Peyer's patch (tissue), 4 donors: ENCODE data around the gene UVRAG. TPM values are rescaled to one million over a fixed set of nuclear protein-coding genes. Genes with fewer than 3 reads are reported as not detected.

Source experiments
- DNase-seq, 3 donors: peaks; one replicate each; pipeline ENCODE4 v3.0.0-alpha.2; 2017 to 2019
- H3K27ac ChIP-seq, 4 donors: fragments of 200-600 bp; sonication (generic); one replicate each; pipeline ENCODE4 v1.5.1; 2016 to 2019
- H3K27me3 ChIP-seq, 2 donors: fragments of 200-600 bp; sonication (generic); one replicate each; pipeline ENCODE4 v1.5.1; 2019
- H3K36me3 ChIP-seq, 3 donors: fragments of 200-600 bp; sonication (generic); one replicate each; pipeline ENCODE4 v1.5.1; 2016 to 2019
- H3K4me1 ChIP-seq, 4 donors: fragments of 200-600 bp; sonication (generic); one replicate each; pipeline ENCODE4 v1.5.1; 2016 to 2019
- H3K4me3 ChIP-seq, 4 donors: fragments of 200-600 bp; sonication (generic); 1 replicate in 3 of 4; 2 replicates in 1 of 4; pipeline ENCODE4 v1.5.1; 2016 to 2019; ENCODE audit warnings: mild to moderate bottlenecking in 1 of 4
- H3K9me3 ChIP-seq, 4 donors: fragments of 200-600 bp; sonication (generic); one replicate each; pipeline ENCODE4 v1.5.1; 2016 to 2019; ENCODE audit warnings: mild to moderate bottlenecking in 1 of 4
- CTCF ChIP-seq, 6 experiments: fragments of 450-650 bp in 4 of 6; fragments of 200-600 bp in 2 of 6; sonication (generic) in 1 of 6; IDR thresholded peaks; one replicate each; pipeline ENCODE4 v1.5.1; 2017 to 2019; ENCODE audit warnings: antibody characterized with exemption in 6 of 6, mild to moderate bottlenecking in 3 of 6, moderate library complexity in 1 of 6
- POLR2A ChIP-seq, 2 donors: fragments of 450-650 bp; IDR thresholded peaks; one replicate each; pipeline ENCODE4 v1.5.1; 2017; ENCODE audit warnings: antibody characterized with exemption in 2 of 2, mild to moderate bottlenecking in 2 of 2, moderate library complexity in 2 of 2
- total RNA-seq, 4 donors: library from RNA; depleted of rRNA; stranded (reverse); fragments of >200 nt; gene quantifications; one replicate each; pipeline ENCODE4 v1.1.0, GENCODE V29; 2016

UVRAG gene
- total RNA-seq, 4 donors from 2014 or later: 13.8 to 64.4 (median 22.1) TPM

GRCh38 chr11:76159303-76159937 lies 344.4 kb downstream of the UVRAG start:
- Histone ChIP-seq H3K36me3 (no peaks in the 10 kb centered on the region), H3K27me3 (no peaks in the 10 kb centered on the region), H3K9me3 (no peaks in the 10 kb centered on the region), H3K4me3 (no peak overlapping the region), H3K27ac (no peak overlapping the region), H3K4me1 (peaks cover 0 to 5% (median 0%) of the 10 kb centered on the region in 4 donors)
- DNase-seq: no peak
- TF ChIP-seq POLR2A (IDR thresholded peaks at IDR 0.05): no peak
- no peak for TF ChIP-seq CTCF (IDR thresholded peaks at IDR 0.05)

GRCh38 chr11:76159983-76160661 lies 345.1 kb downstream of the UVRAG start:
- no peak for DNase-seq
- H3K27ac ChIP-seq: no peak overlapping the region
- no peaks in the 10 kb centered on the region for H3K9me3 ChIP-seq
- H3K36me3 ChIP-seq: no peaks in the 10 kb centered on the region
- H3K27me3 ChIP-seq: no peaks in the 10 kb centered on the region
- peaks cover 0 to 5% (median 0%) of the 10 kb centered on the region in 4 donors for H3K4me1 ChIP-seq
- TF ChIP-seq CTCF (IDR thresholded peaks at IDR 0.05): no peak
- H3K4me3 ChIP-seq: no peak overlapping the region

GRCh38 chr11:76160856-76161255 lies 345.8 kb downstream of the UVRAG start:
- no peaks in the 10 kb centered on the region for H3K27me3 ChIP-seq
- TF ChIP-seq POLR2A (IDR thresholded peaks at IDR 0.05) (no peak), CTCF (IDR thresholded peaks at IDR 0.05) (no peak)
- H3K36me3 ChIP-seq: no peaks in the 10 kb centered on the region
- H3K27ac ChIP-seq: no peak overlapping the region
- no peaks in the 10 kb centered on the region for H3K9me3 ChIP-seq
- no peak for DNase-seq
- H3K4me3 ChIP-seq: no peak overlapping the region
- peaks cover 0 to 5% (median 0%) of the 10 kb centered on the region in 4 donors for H3K4me1 ChIP-seq

GRCh38 chr11:76161261-76161961 lies 346.4 kb downstream of the UVRAG start:
- H3K4me3 ChIP-seq: no peak overlapping the region

More at GRCh38 chr11:76161261-76161961, 346.4 kb downstream of the UVRAG start:
- H3K36me3 ChIP-seq: no peaks in the 10 kb centered on the region
- peaks cover 0 to 5% (median 0%) of the 10 kb centered on the region in 4 donors for H3K4me1 ChIP-seq
- no peak for DNase-seq
- no peaks in the 10 kb centered on the region for H3K9me3 ChIP-seq
- no peaks in the 10 kb centered on the region for H3K27me3 ChIP-seq
- TF ChIP-seq POLR2A (IDR thresholded peaks at IDR 0.05) (no peak), CTCF (IDR thresholded peaks at IDR 0.05) (no peak)
- H3K27ac ChIP-seq: no peak overlapping the region
